ENCODE measurements around the gene SCCPDH.

Gene SCCPDH

DNA sequence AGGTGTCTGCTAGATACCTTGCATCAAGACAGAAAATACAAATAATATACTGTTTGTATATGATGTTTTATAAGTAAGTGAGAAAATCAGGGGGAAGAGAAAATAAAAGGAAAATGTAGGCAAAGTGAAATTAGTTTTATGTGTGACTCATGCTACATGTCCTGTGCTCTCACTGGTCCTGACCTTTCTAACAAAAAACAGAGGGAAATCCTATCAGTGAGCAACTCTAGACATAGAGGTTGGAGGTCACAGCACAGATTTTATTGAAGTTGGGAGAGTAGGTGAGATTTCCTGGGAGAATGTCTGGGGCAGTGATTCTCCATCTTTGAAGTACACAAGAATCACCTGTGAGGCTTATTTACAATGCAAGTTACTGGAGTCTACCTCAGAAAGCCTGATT, 9.5 kb downstream of the SCCPDH start:
- H3K4me1 ChIP-seq (ENCODE audit: control insufficient read depth, insufficient read depth, low read depth, low read length), result no peaks in the 10 kb centered on the region
- no peak for DNase-seq
- no peak overlapping the region for H2BK12ac ChIP-seq (ENCODE audit: low read length in 2 of 2)
- H3K4me2 ChIP-seq (ENCODE audit: low read length, poor library complexity, severe bottlenecking), result no peak overlapping the region
- H3K9ac ChIP-seq (ENCODE audit: low read length), result no peak overlapping the region
- H3K23ac ChIP-seq (ENCODE audit: low read length in 2 of 2), result no peak overlapping the region
- no peak overlapping the region for H3K4me3 ChIP-seq (ENCODE audit: insufficient read depth in 1 of 2, low read depth in 1 of 2, low read length in 2 of 2)
- H3K79me1 ChIP-seq (replicated peaks; ENCODE audit: low read length, poor library complexity, severe bottlenecking), result peaks cover 29% of the 10 kb centered on the region
- H3K18ac ChIP-seq (ENCODE audit: low read depth in 1 of 2, low read length in 2 of 2), result no peak overlapping the region
- no peak overlapping the region for H2BK15ac ChIP-seq (ENCODE audit: low read depth, poor library complexity, severe bottlenecking)
- H3K36me3 ChIP-seq (ENCODE audit: control insufficient read depth in 1 of 2, insufficient read depth in 2 of 2, low read depth in 1 of 2, low read length in 2 of 2), result peaks cover 48 to 90% of the 10 kb centered on the region in 2 experiments
- H3K27me3 ChIP-seq (ENCODE audit: control insufficient read depth in 1 of 2, insufficient read depth in 1 of 2, low read length in 2 of 2), result no peaks in the 10 kb centered on the region
- H4K8ac ChIP-seq (ENCODE audit: low read length), result no peak overlapping the region
- no peak overlapping the region for H3K14ac ChIP-seq (ENCODE audit: low read length in 2 of 2)
- H2AFZ ChIP-seq (ENCODE audit: low read depth, low read length), result no peak overlapping the region
- no peak overlapping the region for H3K27ac ChIP-seq (ENCODE audit: low read length, poor library complexity, severe bottlenecking)
- no peaks in the 10 kb centered on the region for H3K9me3 ChIP-seq (ENCODE audit: control insufficient read depth, low read length)
- peak overlapping the region; percentile 56 for H2AK5ac ChIP-seq (ENCODE audit: low read length, severe bottlenecking)
- no peak overlapping the region for H4K91ac ChIP-seq (ENCODE audit: low read length)
- H3K4ac ChIP-seq (ENCODE audit: low read depth in 1 of 2, low read length in 2 of 2), result no peak overlapping the region
- H2BK120ac ChIP-seq (ENCODE audit: low read depth, low read length), result no peak overlapping the region
- no peak overlapping the region for H2BK5ac ChIP-seq (ENCODE audit: low read depth, low read length, poor library complexity, severe bottlenecking)

DNA sequence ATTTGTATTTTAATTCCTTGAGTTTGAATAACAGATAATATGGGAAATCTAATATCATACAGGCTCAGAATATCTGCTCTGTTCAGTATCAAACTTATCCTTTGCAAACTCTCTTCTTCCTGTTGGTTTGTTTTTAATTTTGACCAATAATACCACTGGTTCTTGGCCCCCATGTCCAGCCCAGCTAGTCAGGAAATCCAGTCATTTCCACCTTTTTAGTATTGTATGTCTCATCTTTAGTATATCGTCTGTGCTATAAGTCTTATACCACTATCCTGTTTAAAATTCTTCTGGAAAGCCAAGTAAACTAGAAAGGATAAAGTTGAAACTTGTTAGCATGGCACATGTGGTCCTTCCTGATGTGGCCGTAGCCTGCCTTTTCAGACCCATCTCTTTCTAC, 10.7 kb downstream of the SCCPDH start:
- Histone ChIP-seq H4K91ac (ENCODE audit: low read length) (no peak overlapping the region), H3K4me3 (ENCODE audit: insufficient read depth in 1 of 2, low read depth in 1 of 2, low read length in 2 of 2) (no peak overlapping the region), H3K36me3 (ENCODE audit: control insufficient read depth in 1 of 2, insufficient read depth in 2 of 2, low read depth in 1 of 2, low read length in 2 of 2) (peaks cover 48 to 89% of the 10 kb centered on the region in 2 experiments), H3K27me3 (ENCODE audit: control insufficient read depth in 1 of 2, insufficient read depth in 1 of 2, low read length in 2 of 2) (no peaks in the 10 kb centered on the region), H3K18ac (ENCODE audit: low read depth in 1 of 2, low read length in 2 of 2) (no peak overlapping the region), H3K27ac (ENCODE audit: low read length, poor library complexity, severe bottlenecking) (no peak overlapping the region), H2BK15ac (ENCODE audit: low read depth, poor library complexity, severe bottlenecking) (no peak overlapping the region), H3K23ac (ENCODE audit: low read length in 2 of 2) (no peak overlapping the region), H3K4ac (ENCODE audit: low read depth in 1 of 2, low read length in 2 of 2) (no peak overlapping the region), H3K14ac (ENCODE audit: low read length in 2 of 2) (no peak overlapping the region), H2BK5ac (ENCODE audit: low read depth, low read length, poor library complexity, severe bottlenecking) (no peak overlapping the region), H2BK12ac (ENCODE audit: low read length in 2 of 2) (no peak overlapping the region), H2AFZ (ENCODE audit: low read depth, low read length) (no peak overlapping the region), H3K4me2 (ENCODE audit: low read length, poor library complexity, severe bottlenecking) (no peak overlapping the region), H3K9me3 (ENCODE audit: control insufficient read depth, low read length) (no peaks in the 10 kb centered on the region), H3K4me1 (ENCODE audit: control insufficient read depth, insufficient read depth, low read depth, low read length) (no peaks in the 10 kb centered on the region), H2BK120ac (ENCODE audit: low read depth, low read length) (no peak overlapping the region), H4K8ac (ENCODE audit: low read length) (no peak overlapping the region), H3K79me1 (replicated peaks; ENCODE audit: low read length, poor library complexity, severe bottlenecking) (peaks cover 30% of the 10 kb centered on the region), H2AK5ac (ENCODE audit: low read length, severe bottlenecking) (no peak overlapping the region), H3K9ac (ENCODE audit: low read length) (no peak overlapping the region)
- WGBS, result 100% methylated on average over 1 of the region's 2 CpGs
- DNase-seq, result no peak

DNA sequence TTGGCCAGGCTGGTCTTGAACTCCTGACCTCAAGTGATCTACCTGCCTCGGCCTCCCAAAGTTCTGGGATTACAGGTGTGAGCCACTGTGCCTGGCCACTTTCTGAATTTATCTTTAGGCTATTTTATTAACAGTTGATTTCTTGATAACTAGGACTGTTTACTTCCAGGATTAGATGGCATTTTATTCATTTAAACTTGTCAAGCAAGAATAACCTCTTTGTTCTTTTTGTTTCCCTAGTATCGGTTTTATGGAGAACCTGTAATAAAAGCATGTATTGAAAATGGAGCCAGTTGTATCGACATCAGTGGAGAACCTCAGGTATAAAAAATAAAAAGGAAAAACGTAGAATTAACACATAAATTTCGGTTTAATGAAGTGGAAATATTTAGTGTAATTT, 11.5 kb downstream of the SCCPDH start:
- no peaks in the 10 kb centered on the region for H3K9me3 ChIP-seq (ENCODE audit: control insufficient read depth, low read length)
- H3K36me3 ChIP-seq (ENCODE audit: control insufficient read depth in 1 of 2, insufficient read depth in 2 of 2, low read depth in 1 of 2, low read length in 2 of 2), result peaks cover 40 to 89% of the 10 kb centered on the region in 2 experiments
- peaks cover 23% of the 10 kb centered on the region for H3K79me1 ChIP-seq (replicated peaks; ENCODE audit: low read length, poor library complexity, severe bottlenecking)
- no peak overlapping the region for H2BK5ac ChIP-seq (ENCODE audit: low read depth, low read length, poor library complexity, severe bottlenecking)
- no peak overlapping the region for H3K27ac ChIP-seq (ENCODE audit: low read length, poor library complexity, severe bottlenecking)
- no peak overlapping the region for H3K14ac ChIP-seq (ENCODE audit: low read length in 2 of 2)
- H2AK5ac ChIP-seq (ENCODE audit: low read length, severe bottlenecking), result no peak overlapping the region
- H2BK120ac ChIP-seq (ENCODE audit: low read depth, low read length), result no peak overlapping the region
- WGBS, result 98% methylated on average over 5 of the region's 5 CpGs
- no peak overlapping the region for H2BK15ac ChIP-seq (ENCODE audit: low read depth, poor library complexity, severe bottlenecking)
- no peaks in the 10 kb centered on the region for H3K4me1 ChIP-seq (ENCODE audit: control insufficient read depth, insufficient read depth, low read depth, low read length)
- H3K9ac ChIP-seq (ENCODE audit: low read length), result no peak overlapping the region
- no peak overlapping the region for H3K4me3 ChIP-seq (ENCODE audit: insufficient read depth in 1 of 2, low read depth in 1 of 2, low read length in 2 of 2)
- H2BK12ac ChIP-seq (ENCODE audit: low read length in 2 of 2), result no peak overlapping the region
- no peak overlapping the region for H3K4me2 ChIP-seq (ENCODE audit: low read length, poor library complexity, severe bottlenecking)
- no peak overlapping the region for H4K8ac ChIP-seq (ENCODE audit: low read length)
- no peak overlapping the region for H4K91ac ChIP-seq (ENCODE audit: low read length)
- no peak overlapping the region for H3K18ac ChIP-seq (ENCODE audit: low read depth in 1 of 2, low read length in 2 of 2)
- no peak overlapping the region for H3K23ac ChIP-seq (ENCODE audit: low read length in 2 of 2)
- no peak overlapping the region for H2AFZ ChIP-seq (ENCODE audit: low read depth, low read length)
- DNase-seq, result no peak
- H3K4ac ChIP-seq (ENCODE audit: low read depth in 1 of 2, low read length in 2 of 2), result no peak overlapping the region
- H3K27me3 ChIP-seq (ENCODE audit: control insufficient read depth in 1 of 2, insufficient read depth in 1 of 2, low read length in 2 of 2), result no peaks in the 10 kb centered on the region

DNA sequence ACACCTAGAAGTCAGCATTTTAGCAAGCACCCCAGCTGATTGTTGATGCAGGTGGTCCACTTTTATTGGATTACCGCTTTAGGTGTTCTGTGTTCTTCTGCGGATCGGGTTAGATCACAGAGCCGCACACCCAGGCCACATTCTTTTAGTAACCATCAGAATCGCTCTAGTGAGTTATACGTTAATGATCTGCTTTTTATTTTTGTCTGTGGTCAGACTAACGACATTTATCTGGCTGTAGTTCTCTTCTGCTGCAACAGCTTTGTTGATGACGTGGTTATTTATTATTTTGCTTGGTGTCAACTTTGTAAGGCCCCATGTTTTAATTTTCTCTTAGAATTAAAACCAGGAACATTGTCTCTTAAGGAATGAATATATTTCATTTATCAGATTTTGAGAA, 18.2 kb downstream of the SCCPDH start:
- no peak for DNase-seq
- Histone ChIP-seq H3K18ac (ENCODE audit: low read depth in 1 of 2, low read length in 2 of 2) (no peak overlapping the region), H2BK15ac (ENCODE audit: low read depth, poor library complexity, severe bottlenecking) (no peak overlapping the region), H3K14ac (ENCODE audit: low read length in 2 of 2) (no peak overlapping the region), H3K9ac (ENCODE audit: low read length) (no peak overlapping the region), H3K27me3 (ENCODE audit: control insufficient read depth in 1 of 2, insufficient read depth in 1 of 2, low read length in 2 of 2) (no peaks in the 10 kb centered on the region), H4K8ac (ENCODE audit: low read length) (no peak overlapping the region), H2AK5ac (ENCODE audit: low read length, severe bottlenecking) (no peak overlapping the region), H3K4me3 (ENCODE audit: insufficient read depth in 1 of 2, low read depth in 1 of 2, low read length in 2 of 2) (no peak overlapping the region), H2BK5ac (ENCODE audit: low read depth, low read length, poor library complexity, severe bottlenecking) (no peak overlapping the region), H3K36me3 (ENCODE audit: control insufficient read depth in 1 of 2, insufficient read depth in 2 of 2, low read depth in 1 of 2, low read length in 2 of 2) (peaks cover 25 to 66% of the 10 kb centered on the region in 2 experiments), H3K9me3 (ENCODE audit: control insufficient read depth, low read length) (no peaks in the 10 kb centered on the region), H3K4me2 (ENCODE audit: low read length, poor library complexity, severe bottlenecking) (no peak overlapping the region), H4K91ac (ENCODE audit: low read length) (no peak overlapping the region), H3K27ac (ENCODE audit: low read length, poor library complexity, severe bottlenecking) (peak overlapping the region; percentile 64), H2AFZ (ENCODE audit: low read depth, low read length) (no peak overlapping the region), H3K4me1 (ENCODE audit: control insufficient read depth, insufficient read depth, low read depth, low read length) (peaks cover 7% of the 10 kb centered on the region), H3K4ac (ENCODE audit: low read depth in 1 of 2, low read length in 2 of 2) (no peak overlapping the region), H2BK120ac (ENCODE audit: low read depth, low read length) (no peak overlapping the region), H3K23ac (ENCODE audit: low read length in 2 of 2) (no peak overlapping the region), H3K79me1 (replicated peaks; ENCODE audit: low read length, poor library complexity, severe bottlenecking) (peaks cover 7% of the 10 kb centered on the region), H2BK12ac (ENCODE audit: low read length in 2 of 2) (no peak overlapping the region)
- WGBS, result 97% methylated on average over 7 of the region's 8 CpGs

Data from mesenchymal stem cell (in vitro differentiated cells and primary cell).